Ovary (tissue), 3 donors: Measurements from ENCODE around the gene XPO5.

Source experiments
- CTCF ChIP-seq, 3 donors: fragments of 450-650 bp in 2 of 3; fragments of 200-600 bp in 1 of 3; IDR thresholded peaks; one replicate each; pipeline versions ENCODE4 v1.5.1 to v1.8.0; 2016 to 2022; ENCODE audit warnings: antibody characterized with exemption in 3 of 3, mild to moderate bottlenecking in 1 of 3
- POLR2A ChIP-seq: fragments of 450-650 bp; IDR thresholded peaks from one replicate; pipeline ENCODE4 v1.6.1; 2017; ENCODE audit warnings: antibody characterized with exemption, mild to moderate bottlenecking, moderate library complexity
- donor health status: DM: no; HTN: no; CAD: no.

- TF ChIP-seq CTCF (IDR thresholded peaks at IDR 0.05) (no peak), POLR2A (no peak)
Observed at GRCh38 chr6:43510827-43511163, 65.0 kb downstream of the XPO5 start.
